Tibial artery (tissue), 4 donors: ENCODE data around the gene PIEZO2.

Experiments used
- DNase-seq, 2 donors: peaks; one replicate each; pipeline ENCODE4 v3.0.0-alpha.2; 2019
- H3K27ac ChIP-seq, 2 donors: fragments of 200-600 bp; sonication (generic) in 1 of 2; 1 replicate in 1 of 2; 2 replicates in 1 of 2; pipeline ENCODE4 v1.5.1; 2018 to 2019; ENCODE audit warnings: mild to moderate bottlenecking in 1 of 2
- H3K27me3 ChIP-seq, 2 donors: fragments of 200-600 bp; sonication (generic) in 1 of 2; one replicate each; pipeline versions ENCODE4 v1.5.1 to v1.6.0; 2016 to 2019
- H3K36me3 ChIP-seq, 3 donors: fragments of 200-600 bp; sonication (generic) in 2 of 3; one replicate each; pipeline ENCODE4 v1.5.1; 2016 to 2019; ENCODE audit warnings: mild to moderate bottlenecking in 2 of 3
- H3K4me1 ChIP-seq, 4 donors: fragments of 200-600 bp; sonication (generic) in 2 of 4; 1 replicate in 3 of 4; 2 replicates in 1 of 4; pipeline ENCODE4 v1.5.1; 2016 to 2019
- H3K4me3 ChIP-seq, 2 donors: fragments of 200-600 bp; sonication (generic) in 1 of 2; 1 replicate in 1 of 2; 2 replicates in 1 of 2; pipeline ENCODE4 v1.5.1; 2018 to 2019; ENCODE audit warnings: mild to moderate bottlenecking in 2 of 2
- H3K9me3 ChIP-seq, 3 donors: fragments of 200-600 bp; sonication (generic) in 1 of 3; one replicate each; pipeline ENCODE4 v1.5.1; 2016 to 2019
- intact Hi-C: fragments of 100-400 bp; cut with DNase I; formaldehyde crosslinking; loops from one replicate; pipeline ENCODE4 v1.15.0; 2023; ENCODE audit warnings: low total_unique reads
- TF ChIP-seq, protein P1 (sequence below), 2 experiments: fragments of 200-600 bp in 1 of 2; fragments of 450-650 bp in 1 of 2; IDR thresholded peaks; one replicate each; pipeline ENCODE4 v1.5.1; 2017 to 2019; ENCODE audit warnings: antibody characterized with exemption in 2 of 2, mild to moderate bottlenecking in 1 of 2, moderate library complexity in 1 of 2

PIEZO2 gene

DNA sequence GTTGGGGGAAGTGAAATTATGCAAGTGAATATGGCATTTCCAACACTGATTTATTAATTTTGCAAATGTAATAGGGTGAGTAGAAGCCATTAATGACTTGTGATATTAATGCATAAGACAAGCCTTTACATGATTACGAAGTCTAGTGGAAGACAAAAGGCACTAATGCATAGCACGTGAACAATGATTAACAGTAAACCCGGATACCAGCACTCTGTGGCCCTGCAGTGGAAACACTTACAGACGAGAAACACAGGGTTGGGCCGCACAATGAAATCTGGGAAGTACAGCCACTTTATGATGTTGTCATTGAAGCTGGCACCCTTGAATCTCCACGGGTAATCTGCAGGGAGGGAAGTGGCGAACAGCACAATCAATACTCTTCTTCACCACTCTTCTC lies 390.1 kb downstream of the PIEZO2 start:
- H3K4me1 ChIP-seq: no peaks in the 10 kb centered on the region
- no peak overlapping the region for H3K27ac ChIP-seq

DNA sequence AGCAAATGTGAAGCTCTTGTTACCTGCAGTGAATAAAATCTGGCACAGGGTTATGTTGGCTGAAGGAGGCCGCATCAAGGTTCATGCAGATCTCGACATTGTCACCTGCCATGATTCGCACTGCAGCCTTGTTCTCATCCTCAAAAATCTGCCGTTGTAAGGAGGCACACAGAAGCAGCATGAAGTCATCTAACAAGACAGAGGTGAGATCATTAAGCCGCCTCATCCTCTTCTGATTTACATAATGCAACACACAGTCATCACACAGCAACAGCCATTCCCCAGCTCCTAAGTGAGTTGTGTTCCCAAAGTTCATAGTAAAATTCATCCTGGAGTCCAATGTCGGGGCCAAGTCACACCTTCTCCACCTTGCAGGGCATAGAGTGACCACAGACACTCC lies 391.4 kb downstream of the PIEZO2 start:
- TF ChIP-seq, protein P1, sequence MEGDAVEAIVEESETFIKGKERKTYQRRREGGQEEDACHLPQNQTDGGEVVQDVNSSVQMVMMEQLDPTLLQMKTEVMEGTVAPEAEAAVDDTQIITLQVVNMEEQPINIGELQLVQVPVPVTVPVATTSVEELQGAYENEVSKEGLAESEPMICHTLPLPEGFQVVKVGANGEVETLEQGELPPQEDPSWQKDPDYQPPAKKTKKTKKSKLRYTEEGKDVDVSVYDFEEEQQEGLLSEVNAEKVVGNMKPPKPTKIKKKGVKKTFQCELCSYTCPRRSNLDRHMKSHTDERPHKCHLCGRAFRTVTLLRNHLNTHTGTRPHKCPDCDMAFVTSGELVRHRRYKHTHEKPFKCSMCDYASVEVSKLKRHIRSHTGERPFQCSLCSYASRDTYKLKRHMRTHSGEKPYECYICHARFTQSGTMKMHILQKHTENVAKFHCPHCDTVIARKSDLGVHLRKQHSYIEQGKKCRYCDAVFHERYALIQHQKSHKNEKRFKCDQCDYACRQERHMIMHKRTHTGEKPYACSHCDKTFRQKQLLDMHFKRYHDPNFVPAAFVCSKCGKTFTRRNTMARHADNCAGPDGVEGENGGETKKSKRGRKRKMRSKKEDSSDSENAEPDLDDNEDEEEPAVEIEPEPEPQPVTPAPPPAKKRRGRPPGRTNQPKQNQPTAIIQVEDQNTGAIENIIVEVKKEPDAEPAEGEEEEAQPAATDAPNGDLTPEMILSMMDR (IDR thresholded peaks at IDR 0.05): no peak
- Histone ChIP-seq H3K27me3 (no peaks in the 10 kb centered on the region), H3K9me3 (no peaks in the 10 kb centered on the region), H3K4me3 (no peak overlapping the region), H3K27ac (no peak overlapping the region), H3K4me1 (no peaks in the 10 kb centered on the region), H3K36me3 (no peaks in the 10 kb centered on the region)
- no peak for DNase-seq
- intact Hi-C loops: no loop called here

More for the DNA sequence above, 390.1 kb downstream of the PIEZO2 start:
- H3K9me3 ChIP-seq: no peaks in the 10 kb centered on the region
- no peaks in the 10 kb centered on the region for H3K27me3 ChIP-seq
- TF ChIP-seq, protein P1 (IDR thresholded peaks at IDR 0.05): no peak
- intact Hi-C loops: no loop called here
- no peak overlapping the region for H3K4me3 ChIP-seq
- DNase-seq: no peak
- H3K36me3 ChIP-seq: no peaks in the 10 kb centered on the region

DNA sequence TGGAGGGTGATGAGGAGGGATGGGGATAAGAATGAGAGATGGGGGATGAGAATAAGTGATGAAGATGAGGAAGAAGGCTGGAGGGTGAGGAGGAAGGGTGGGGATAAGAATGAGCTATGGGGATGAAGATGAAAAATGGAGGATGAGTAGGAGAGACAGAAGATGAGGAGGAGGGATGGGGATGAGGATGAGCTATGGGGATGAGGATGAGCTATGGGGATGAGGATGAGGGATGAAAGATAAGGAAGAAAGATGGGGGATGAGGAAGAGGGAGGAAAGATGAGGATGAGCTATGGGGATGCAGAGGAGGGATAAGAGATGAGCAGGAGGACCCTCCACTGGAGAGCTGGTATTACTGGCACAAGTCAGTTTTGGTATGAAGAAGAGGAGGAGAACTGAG lies 392.0 kb downstream of the PIEZO2 start:
- Histone ChIP-seq H3K4me1 (no peaks in the 10 kb centered on the region), H3K27me3 (no peaks in the 10 kb centered on the region), H3K4me3 (no peak overlapping the region), H3K36me3 (no peaks in the 10 kb centered on the region), H3K27ac (no peak overlapping the region), H3K9me3 (no peaks in the 10 kb centered on the region)
- intact Hi-C loops: no loop called here
- DNase-seq: no peak
- TF ChIP-seq, protein P1 (IDR thresholded peaks at IDR 0.05): no peak

DNA sequence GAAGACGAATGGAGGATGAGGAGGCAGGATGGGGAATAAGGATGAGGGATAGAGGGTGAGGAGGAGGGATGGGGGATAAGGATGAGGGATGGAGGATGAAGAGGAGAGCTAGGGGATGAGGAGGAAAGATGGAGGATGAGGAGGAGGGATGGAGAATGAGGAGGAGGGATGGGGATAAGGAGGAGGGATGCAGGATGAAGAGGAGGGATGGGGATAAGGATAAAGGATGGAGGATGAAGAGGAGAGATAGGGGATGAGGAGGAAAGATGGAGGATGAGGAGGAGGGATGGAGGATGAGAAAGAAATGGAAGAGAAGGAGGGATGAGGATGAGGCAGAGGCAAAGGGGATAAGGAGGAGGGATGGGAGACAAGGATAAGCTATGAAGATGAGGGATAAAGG lies 393.5 kb downstream of the PIEZO2 start:
- no peak overlapping the region for H3K27ac ChIP-seq
- TF ChIP-seq, protein P1 (IDR thresholded peaks at IDR 0.05): no peak
- H3K4me3 ChIP-seq: no peak overlapping the region
- no peaks in the 10 kb centered on the region for H3K36me3 ChIP-seq
- H3K27me3 ChIP-seq: no peaks in the 10 kb centered on the region
- H3K9me3 ChIP-seq: no peaks in the 10 kb centered on the region
- DNase-seq: no peak
- intact Hi-C loops: no loop called here
- no peaks in the 10 kb centered on the region for H3K4me1 ChIP-seq

DNA sequence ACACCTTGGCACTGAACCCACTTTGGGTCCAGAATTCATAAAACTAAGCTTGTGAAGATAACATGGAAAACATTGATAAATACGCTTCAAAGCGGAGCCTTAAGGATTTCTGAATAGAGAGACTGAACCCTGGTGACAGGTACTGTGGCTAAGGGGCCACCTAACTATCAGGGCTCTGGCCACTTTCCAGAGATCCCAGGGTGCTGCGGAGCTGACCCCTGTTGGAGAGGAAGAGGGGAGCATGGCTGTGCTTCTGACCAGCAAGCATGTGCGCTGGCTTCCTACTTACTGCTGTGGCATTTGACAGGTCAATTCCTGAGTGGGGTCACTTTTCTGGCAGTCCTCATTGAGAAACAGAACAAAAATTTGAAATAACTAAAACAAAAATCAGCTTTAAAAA lies 395.2 kb downstream of the PIEZO2 start:
- Histone ChIP-seq H3K4me1 (no peaks in the 10 kb centered on the region), H3K36me3 (no peaks in the 10 kb centered on the region), H3K27me3 (no peaks in the 10 kb centered on the region), H3K9me3 (no peaks in the 10 kb centered on the region), H3K27ac (no peak overlapping the region), H3K4me3 (no peak overlapping the region)
- intact Hi-C loops: no loop called here
- no peak for DNase-seq
- TF ChIP-seq, protein P1 (IDR thresholded peaks at IDR 0.05): no peak

DNA sequence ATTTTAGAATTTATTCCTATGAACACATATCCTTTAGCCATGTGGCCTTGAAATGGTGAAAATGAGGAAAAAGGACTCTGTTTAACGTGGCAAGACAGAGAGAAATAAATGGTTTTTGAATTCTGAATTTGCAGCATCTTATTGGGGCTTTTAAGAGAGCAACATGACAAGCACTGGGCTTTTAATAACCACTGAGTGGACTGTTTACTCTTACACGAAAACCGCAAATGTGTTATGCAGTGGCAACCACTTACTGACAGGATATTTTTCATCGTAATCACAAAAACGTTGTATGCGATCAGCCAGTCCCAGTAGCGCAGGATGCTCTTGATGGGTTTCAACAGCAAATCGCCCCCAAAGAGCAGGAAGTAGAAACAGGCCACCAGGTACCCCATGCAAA lies 397.0 kb downstream of the PIEZO2 start:
- Histone ChIP-seq H3K27me3 (no peaks in the 10 kb centered on the region), H3K4me3 (no peak overlapping the region), H3K27ac (no peak overlapping the region), H3K36me3 (no peaks in the 10 kb centered on the region), H3K9me3 (no peaks in the 10 kb centered on the region), H3K4me1 (no peaks in the 10 kb centered on the region)
- TF ChIP-seq, protein P1 (IDR thresholded peaks at IDR 0.05): no peak
- no peak for DNase-seq
- intact Hi-C loops: no loop called here
